GM18951 (cell line): ENCODE results near the gene ASXL1.

ENCODE experiments used
- POLR2A ChIP-seq: IDR thresholded peaks from 4 replicates; pipeline ENCODE4 v1.6.1; 2011; ENCODE audit warnings: mild to moderate bottlenecking; ENCODE audit not compliant: insufficient read length, insufficient read depth; ENCODE audit errors: extremely low read depth
- in situ Hi-C: fragments of 300-500 bp; cut with MboI; formaldehyde crosslinking; loops from one replicate; pipeline ENCODE4 v1.12.0; 2022; ENCODE audit warnings: low sequenced_read_pairs, mixed read lengths, inconsistent platforms; ENCODE audit not compliant: unreplicated experiment

Gene ASXL1

DNA sequence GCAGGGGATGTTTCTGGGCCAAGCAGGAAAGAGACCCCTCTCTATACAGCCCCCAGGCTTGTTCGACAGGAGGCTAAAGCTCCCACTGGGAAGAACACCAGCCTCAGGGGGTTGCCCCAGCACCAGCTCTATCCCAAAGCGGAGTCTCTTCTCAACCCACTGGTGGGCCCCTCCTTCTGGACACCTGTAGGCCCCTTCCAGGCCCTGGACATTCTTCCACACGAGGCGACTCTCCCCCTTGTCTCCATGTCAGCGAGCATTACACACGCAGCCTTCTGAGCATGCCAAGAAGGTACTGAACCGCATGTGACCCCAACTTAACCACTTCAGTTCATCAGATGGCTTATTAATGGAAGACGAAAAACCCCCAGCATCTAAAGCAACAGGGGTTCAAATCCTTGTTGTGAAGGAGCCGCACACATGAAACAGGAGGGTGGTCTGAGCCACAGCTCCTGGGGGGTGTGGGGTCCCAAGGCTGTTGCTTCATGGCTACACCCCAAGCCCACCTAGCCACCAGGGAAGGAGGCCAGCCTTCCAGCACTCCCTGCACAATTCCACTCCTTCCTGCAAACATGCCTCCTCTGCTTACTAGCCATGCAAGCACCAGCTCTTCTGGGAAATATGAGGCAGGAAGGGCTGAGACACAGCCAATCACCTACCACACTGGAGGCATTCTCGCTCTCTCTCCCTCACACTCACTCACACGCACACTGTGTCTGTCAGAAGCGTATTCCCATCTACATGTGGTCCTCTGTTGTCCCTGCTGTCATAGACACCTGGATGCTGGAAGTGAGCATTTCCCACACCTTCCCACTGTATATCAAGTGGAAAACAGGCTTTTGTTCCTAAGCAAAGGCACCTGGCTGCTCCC is 122.5 kb downstream of the ASXL1 start:
- no peak for TF ChIP-seq POLR2A
- in situ Hi-C loops = no loop called here

DNA sequence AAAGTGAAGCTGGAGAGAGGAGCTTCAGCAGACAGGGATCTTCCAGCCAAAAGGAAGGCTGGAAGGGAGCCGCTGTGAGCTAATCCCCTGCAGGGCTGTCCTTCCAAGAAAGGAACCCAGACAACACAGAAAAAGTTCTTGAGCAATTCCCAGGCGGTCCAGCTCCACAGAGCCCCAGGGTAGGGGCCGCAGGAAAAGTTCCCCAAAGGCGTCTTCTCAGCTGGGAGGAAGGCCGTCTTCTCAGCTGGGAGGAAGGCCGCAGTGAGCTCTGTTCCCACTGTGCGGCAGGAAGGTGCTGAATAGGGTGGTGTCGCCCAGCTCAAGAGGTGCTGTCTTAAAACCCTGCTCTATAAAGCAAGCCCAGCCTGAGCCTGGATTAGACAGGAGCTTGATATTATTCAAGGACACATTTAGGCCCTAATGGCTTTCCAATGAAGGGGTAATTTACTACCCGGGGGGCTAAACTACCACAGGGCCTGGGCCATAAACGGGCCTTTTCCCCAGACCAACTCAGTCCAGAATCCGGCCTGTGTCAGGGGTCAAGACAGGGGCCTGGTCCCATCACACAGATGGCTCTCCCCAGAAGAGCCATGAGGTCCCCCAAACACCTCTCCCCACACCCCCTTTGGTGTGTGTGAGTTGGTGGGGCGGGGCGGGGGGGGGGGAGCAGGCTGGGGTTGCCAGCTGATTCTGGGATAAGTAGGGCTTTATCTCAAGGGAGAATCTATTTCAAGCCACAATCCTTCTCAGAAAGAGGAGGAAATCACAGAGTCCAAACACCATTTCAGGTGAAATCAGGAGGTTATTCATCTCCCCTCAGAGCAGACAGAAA is 123.4 kb downstream of the ASXL1 start:
- no peak for TF ChIP-seq POLR2A
- in situ Hi-C loops = no loop called here

DNA sequence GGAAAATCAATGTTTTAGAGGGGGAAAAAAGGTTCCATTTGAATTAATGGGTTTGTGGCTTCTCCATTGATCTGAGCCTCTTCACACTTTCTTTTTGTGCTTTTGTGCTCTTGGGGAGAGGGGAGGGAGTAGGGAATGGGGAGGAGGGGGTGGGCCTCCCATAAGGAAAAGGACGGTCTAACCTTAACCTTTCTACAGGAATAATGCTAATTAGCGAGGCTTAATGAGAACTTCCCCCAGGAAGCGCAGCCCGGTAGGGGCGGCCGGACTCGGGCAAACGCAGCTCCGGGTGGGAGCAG is 124.0 kb downstream of the ASXL1 start:
- TF ChIP-seq POLR2A = no peak
- in situ Hi-C loops = no loop called here

DNA sequence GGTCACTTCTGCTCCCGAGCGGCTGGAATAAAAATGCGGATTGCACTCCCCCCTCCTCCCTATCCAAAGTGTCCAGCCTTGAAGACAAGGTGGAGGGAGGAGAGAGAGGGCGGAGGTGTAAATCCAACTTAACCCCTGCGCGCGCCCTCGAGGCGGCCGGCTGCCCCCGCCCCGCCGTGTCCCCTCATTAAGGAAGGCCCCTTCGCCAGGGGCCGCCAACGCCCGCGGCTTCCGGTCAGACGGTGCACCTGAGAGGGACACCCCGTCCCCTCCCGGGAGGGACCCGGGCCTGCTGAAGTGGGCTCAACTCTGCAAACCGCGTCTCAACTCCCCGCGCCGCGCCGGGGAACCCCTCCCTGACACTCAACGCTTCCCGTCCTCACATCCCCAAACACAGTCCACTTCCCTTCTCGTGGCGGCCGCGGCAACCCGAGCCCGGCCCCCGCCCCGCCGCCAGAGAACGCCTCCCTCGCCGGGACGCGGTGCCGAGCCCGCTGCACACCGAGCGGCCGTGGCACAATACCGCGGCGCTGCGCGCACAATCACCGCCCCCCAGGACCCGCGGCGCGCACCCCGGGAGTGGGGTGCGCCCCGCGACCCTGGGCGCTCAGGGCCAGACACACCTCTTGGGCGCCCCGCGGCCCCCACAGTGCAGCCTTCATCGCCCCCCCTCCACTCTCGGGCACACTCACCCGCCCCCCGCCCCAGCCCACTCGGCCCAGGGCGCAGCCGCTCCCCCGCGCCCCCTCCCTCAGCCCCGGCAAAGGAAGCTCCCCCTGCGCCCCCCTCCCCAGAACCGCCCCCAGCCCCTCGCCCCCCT is 124.5 kb downstream of the ASXL1 start:
- in situ Hi-C loops = no loop called here
- TF ChIP-seq POLR2A = no peak

DNA sequence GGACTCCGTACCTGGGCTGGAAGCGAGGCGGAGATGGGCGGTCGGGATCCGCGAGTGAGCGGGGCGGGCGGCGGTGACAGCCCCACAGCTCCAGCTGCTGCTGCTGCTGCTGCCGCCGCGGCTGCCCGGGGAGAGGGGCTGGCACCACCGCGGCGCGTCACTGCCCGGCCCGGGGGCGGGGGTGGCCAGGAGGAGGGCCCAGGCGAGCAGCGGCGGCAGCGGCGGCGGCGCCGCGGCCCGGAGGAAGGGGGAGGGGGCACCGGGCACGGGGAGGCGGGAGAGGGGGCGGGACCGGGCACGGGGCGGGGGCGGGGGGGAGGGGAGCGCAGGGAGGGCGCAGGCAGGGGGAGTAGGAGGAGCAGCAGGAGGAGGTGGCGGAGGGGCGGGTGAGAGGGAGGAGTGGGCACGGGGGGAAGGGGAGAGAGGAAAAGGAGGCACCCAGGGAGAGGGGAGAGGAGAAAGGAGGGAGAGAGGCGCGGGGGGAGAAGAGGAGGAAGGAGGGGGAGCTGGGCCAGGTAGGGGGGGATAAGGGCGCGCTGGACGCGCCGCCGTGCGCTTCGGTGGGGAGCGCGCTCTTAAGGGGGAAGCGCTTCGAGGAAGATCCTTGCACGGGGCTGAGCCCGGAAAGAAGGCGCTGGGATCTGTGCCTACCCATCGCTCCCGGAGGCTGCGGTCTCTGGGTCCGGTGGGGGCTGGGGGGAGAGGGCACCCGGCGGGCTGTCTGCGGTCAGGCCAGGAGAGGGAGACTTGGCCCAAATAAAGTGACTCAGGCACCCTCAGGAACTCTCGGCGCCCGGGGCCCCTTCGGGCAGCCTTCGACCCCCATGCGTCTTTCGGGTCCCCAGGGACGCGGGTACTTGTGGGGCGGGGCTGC is 125.5 kb downstream of the ASXL1 start:
- no peak for TF ChIP-seq POLR2A
- in situ Hi-C loops = no loop called here

DNA sequence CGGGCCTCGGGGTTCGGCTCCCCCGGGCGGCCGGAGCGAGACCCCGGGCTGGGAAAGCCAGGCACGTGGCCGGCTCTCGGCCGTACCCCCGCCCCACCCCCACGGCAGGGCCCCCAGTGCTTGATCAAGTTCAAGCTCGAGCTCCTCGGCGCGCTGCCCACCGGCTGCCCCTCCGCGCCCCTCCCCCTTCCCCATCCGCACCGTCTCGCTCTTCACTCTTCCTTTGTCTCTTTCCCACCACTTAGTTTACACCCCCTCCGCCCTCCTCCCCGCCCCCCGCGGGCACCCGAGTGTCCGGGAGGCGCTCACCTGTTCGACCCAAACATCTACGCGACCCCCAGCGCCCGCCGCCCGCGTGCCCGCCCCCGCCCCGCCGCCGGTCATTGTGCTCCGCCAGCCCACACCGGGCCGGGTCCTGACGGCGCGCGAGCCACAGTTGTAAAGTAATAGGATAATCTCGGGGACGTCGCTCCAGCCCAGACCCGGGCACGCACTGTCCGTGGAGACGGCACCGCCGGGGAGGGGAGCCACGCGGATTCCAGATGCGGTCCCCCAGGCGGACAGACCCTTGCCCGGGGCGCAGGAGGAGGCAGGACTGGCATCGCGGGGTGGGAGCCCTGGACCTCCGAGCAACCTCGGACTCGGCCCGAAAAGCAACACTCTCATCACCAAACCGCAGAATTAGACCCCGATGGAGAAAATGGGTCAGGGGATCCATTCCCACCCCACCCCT is 126.3 kb downstream of the ASXL1 start:
- in situ Hi-C loops = no loop called here
- no peak for TF ChIP-seq POLR2A

DNA sequence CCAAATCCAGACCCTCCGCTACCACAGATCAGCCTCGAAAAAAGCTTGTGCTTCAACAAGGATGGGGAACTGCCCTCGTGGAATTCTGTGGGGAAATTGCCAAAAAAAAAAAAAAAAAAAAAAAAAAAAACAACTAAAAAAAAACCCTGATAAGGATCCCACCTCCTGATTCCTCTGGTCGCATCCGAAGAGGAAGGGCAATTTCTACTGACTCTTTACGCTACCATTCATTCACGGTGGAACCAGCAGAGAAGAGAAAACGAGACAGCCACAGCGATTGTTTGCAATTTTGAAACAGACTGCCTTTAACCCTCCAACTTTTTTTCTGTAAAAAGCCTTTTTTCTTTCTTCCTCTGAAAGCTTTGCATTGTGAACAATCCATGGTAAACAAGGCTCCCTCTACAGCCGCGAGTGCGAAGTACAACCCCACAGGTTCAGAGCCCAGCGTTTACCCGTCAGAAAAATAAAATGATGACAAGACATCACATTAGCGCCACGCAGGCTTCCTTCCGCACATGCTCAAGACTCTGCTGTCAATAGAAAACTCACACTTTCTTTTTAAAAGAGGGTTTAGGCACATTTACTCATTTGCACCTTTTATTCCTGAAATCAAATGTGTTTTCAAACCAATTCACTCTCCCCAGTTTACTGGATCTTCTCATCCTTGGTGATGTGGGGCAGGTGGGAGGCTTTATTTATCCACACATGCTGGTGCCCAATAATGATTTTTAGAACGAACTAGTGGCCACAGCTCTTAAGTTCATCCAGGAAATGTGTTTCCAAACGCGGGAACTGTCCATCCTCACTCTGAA is 127.0 kb downstream of the ASXL1 start:
- no peak for TF ChIP-seq POLR2A
- in situ Hi-C loops = no loop called here

DNA sequence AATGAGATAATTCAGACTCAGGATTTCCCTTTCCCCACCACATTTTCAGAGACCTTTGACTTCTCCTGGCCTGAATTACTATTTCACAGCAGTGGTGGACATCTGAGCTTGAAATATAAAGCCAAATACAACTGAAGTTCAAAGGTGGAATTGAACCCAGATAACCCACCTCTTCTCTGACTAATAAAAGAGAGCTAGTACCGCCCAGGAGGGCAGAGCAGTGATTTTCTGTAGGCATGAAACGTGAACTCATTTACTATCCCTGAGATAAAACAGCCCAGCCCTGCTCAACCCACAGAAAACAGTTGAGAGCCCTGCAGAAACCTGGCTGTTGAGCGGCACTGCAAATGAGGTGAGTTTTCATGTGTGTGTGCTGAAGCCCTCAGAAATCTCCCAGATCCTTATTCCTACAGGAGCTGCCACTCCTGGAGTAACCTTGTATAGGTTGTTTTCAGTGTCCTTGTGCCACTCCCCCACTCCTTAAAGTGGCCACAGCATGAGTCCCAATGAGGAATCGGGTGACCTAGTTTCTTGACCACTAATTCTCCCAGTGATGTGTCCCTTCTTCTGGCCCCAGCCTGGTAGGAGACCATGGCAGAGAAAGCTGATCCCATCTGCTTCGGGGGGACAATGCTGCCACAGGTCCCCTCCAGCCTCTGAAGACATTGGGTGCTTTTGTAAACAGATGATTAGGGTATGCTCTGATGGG is 127.8 kb downstream of the ASXL1 start:
- in situ Hi-C loops = no loop called here
- TF ChIP-seq POLR2A = no peak

DNA sequence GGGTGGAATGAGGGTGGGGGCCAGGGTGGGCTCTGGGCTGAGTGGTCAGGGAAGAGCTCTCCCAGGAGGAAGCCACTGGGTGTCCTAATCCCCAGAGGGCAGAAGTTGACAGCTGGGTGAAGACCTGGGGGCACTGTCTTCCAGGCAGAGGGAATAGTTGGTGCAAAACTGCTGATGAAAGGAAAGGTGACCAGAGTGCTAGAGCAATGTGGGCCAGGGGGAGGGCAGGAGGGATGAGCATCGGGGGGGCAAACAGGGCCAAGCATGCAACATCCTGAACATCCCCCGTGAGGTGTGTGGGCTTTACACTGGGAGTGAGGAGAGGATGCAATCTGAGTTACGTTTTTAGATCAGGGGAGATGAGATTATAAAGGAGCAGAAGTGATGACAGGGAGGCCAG is 129.2 kb downstream of the ASXL1 start:
- no peak for TF ChIP-seq POLR2A
- in situ Hi-C loops = no loop called here

DNA sequence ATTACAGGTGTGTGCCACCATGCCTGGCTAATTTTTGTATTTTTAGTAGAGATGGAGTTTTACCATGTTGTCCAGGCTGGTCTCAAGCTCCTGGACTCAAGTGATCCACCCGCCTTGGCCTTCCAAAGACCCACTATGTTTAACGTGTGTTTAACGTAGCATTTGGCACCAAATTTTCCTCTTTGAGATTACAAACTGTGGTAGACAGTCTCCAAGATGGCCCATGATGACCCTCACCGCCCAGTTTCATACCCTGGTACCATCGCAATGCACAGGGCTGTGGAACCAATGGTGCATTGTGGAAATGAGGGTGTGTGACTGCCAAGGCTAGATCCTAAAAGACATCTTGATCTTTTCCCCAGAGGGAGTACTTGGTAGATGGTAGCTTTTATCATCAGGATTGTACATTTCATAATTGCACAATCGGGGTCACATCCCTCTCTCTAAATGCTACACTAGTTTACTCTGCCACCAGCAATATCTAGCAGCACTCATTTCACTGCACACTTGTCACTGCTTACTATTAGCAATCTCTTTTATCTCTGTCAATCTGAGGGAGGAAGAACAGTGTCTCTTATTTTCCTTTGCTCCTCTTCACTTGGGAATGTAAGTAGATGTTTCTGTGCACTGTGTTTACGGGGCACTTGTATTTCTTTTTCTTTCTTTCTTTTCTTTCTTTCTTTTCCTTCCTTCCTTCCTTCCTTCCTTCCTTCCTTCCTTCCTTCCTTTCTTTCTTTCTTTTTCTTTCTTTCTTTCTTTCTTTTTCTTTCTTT is 130.1 kb downstream of the ASXL1 start:
- in situ Hi-C loops = no loop called here
- no peak for TF ChIP-seq POLR2A
